HepG2 (cell line): ENCODE results near the gene LRRTM3. TPM values are rescaled to one million over a fixed set of nuclear protein-coding genes. Genes with fewer than 3 reads are reported as not detected.

Source experiments
- CENPT ChIP-seq: sonication (generic); formaldehyde crosslinking; IDR thresholded peaks from 2 replicates; pipeline ENCODE4 v1.8.0; 2022; ENCODE audit warnings: low read depth, mild to moderate bottlenecking, moderate library complexity, missing genetic modification reagents
- DR1 ChIP-seq: sonication (generic); formaldehyde crosslinking; IDR thresholded peaks from 2 replicates; pipeline ENCODE4 v1.8.0; 2021; ENCODE audit warnings: mild to moderate bottlenecking, missing genetic modification reagents, inconsistent platforms
- GABPB1 ChIP-seq: IDR thresholded peaks from 2 replicates; pipeline ENCODE4 v1.6.1; 2016; ENCODE audit warnings: mild to moderate bottlenecking, missing genetic modification reagents, moderate library complexity, missing compliant biosample characterization
- KAT8 ChIP-seq: IDR thresholded peaks from 2 replicates; pipeline ENCODE4 v1.6.1; 2016; ENCODE audit warnings: missing genetic modification reagents, missing compliant biosample characterization
- MIXL1 ChIP-seq: IDR thresholded peaks from 2 replicates; pipeline ENCODE4 v1.6.1; 2016
- NAIF1 ChIP-seq: sonication (generic); formaldehyde crosslinking; IDR thresholded peaks from 2 replicates; pipeline ENCODE4 v1.5.0; 2020; ENCODE audit warnings: mild to moderate bottlenecking, missing genetic modification reagents, borderline replicate concordance
- PAX8 ChIP-seq: sonication (generic); formaldehyde crosslinking; IDR thresholded peaks from 2 replicates; pipeline ENCODE4 v1.8.0; 2022; ENCODE audit warnings: mild to moderate bottlenecking, missing genetic modification reagents, borderline replicate concordance
- POLR2G ChIP-seq: fragments of 200-400 bp; formaldehyde crosslinking; IDR thresholded peaks from 2 replicates; pipeline ENCODE4 v1.6.1; 2018; ENCODE audit warnings: mild to moderate bottlenecking, low read depth, low read length, moderate library complexity
- RNF2 ChIP-seq: fragments of 450-650 bp; conservative IDR thresholded peaks from 2 replicates; pipeline ENCODE4 v1.6.1; 2016; ENCODE audit warnings: low read depth
- SCMH1 ChIP-seq: sonication (generic); formaldehyde crosslinking; IDR thresholded peaks from 2 replicates; pipeline ENCODE4 v1.9.0; 2021; ENCODE audit warnings: missing genetic modification reagents, mild to moderate bottlenecking, borderline replicate concordance
- THYN1 ChIP-seq: sonication (generic); formaldehyde crosslinking; IDR thresholded peaks from 2 replicates; pipeline ENCODE4 v1.8.1; 2023; ENCODE audit warnings: low read depth, mild to moderate bottlenecking, moderate library complexity, missing genetic modification reagents, borderline replicate concordance
- ZBTB3 ChIP-seq: sonication (generic); formaldehyde crosslinking; IDR thresholded peaks from 2 replicates; pipeline ENCODE4 v1.4.0; 2020; ENCODE audit warnings: low read depth, mild to moderate bottlenecking, moderate library complexity, missing genetic modification reagents, borderline replicate concordance
- ZBTB44 ChIP-seq: sonication (generic); formaldehyde crosslinking; IDR thresholded peaks from 2 replicates; pipeline ENCODE4 v1.4.0; 2020; ENCODE audit warnings: missing genetic modification reagents
- ZFP62 ChIP-seq: sonication (generic); formaldehyde crosslinking; IDR thresholded peaks from 2 replicates; pipeline ENCODE4 v1.4.0; 2020; ENCODE audit warnings: missing genetic modification reagents
- ZNF644 ChIP-seq: IDR thresholded peaks from 2 replicates; pipeline ENCODE4 v1.6.1; 2016; ENCODE audit warnings: low read depth
- ZNF75D ChIP-seq: sonication (generic); formaldehyde crosslinking; IDR thresholded peaks from 2 replicates; pipeline ENCODE4 v1.8.1; 2023; ENCODE audit warnings: missing genetic modification reagents, mild to moderate bottlenecking, borderline replicate concordance
- ZNF879 ChIP-seq: sonication (generic); formaldehyde crosslinking; IDR thresholded peaks from 2 replicates; pipeline ENCODE4 v1.8.1; 2023; ENCODE audit warnings: missing genetic modification reagents
- polyA plus RNA-seq, 8 experiments: library from polyadenylated mRNA; depleted of rRNA in 3 of 8; stranded (reverse) in 7 of 8; unstranded in 1 of 8; fragments of >200 nt; fragmentation: Illumina TruSeq in 4 of 8; extraction: Trizol in 4 of 8; gene quantifications; 2 replicates each; pipeline versions ENCODE4 v1.2.1 to v1.2.3, GENCODE V29; 2011 to 2016; ENCODE audit warnings: low read depth in 4 of 8, missing spikeins in 1 of 8, mixed read lengths in 1 of 8; ENCODE audit not compliant: insufficient read depth in 1 of 8
- total RNA-seq, 5 experiments: library from RNA; depleted of rRNA; stranded (reverse); fragments of >200 nt; fragmentation: Illumina TruSeq; extraction: Trizol; gene quantifications; 2 replicates each; pipeline ENCODE4 v1.2.3, GENCODE V29; 2016; ENCODE audit warnings: low read depth in 1 of 5
- TF ChIP-seq, protein P1 (sequence below): sonication (generic); formaldehyde crosslinking; IDR thresholded peaks from 2 replicates; pipeline ENCODE4 v1.5.1; 2020; ENCODE audit warnings: missing genetic modification reagents, mild to moderate bottlenecking, borderline replicate concordance
- TF ChIP-seq, protein P2 (sequence below): sonication (generic); formaldehyde crosslinking; IDR thresholded peaks from 2 replicates; pipeline ENCODE4 v1.8.1; 2023; ENCODE audit warnings: mild to moderate bottlenecking, inconsistent platforms, moderate library complexity, missing genetic modification reagents, borderline replicate concordance
- TF ChIP-seq, protein P3 (sequence below): sonication (generic); formaldehyde crosslinking; IDR thresholded peaks from 2 replicates; pipeline ENCODE4 v1.4.0; 2020; ENCODE audit warnings: missing genetic modification reagents, mild to moderate bottlenecking, borderline replicate concordance
- TF ChIP-seq, protein P4 (sequence below): sonication (generic); formaldehyde crosslinking; IDR thresholded peaks from 2 replicates; pipeline ENCODE4 v1.8.0; 2022; ENCODE audit warnings: mild to moderate bottlenecking, missing genetic modification reagents

Gene LRRTM3
- total and polyA plus RNA-seq, 2 of the 13 experiments (the other 11 are each of a cell fraction or from before 2014, with no cell fraction given) = not detected

DNA sequence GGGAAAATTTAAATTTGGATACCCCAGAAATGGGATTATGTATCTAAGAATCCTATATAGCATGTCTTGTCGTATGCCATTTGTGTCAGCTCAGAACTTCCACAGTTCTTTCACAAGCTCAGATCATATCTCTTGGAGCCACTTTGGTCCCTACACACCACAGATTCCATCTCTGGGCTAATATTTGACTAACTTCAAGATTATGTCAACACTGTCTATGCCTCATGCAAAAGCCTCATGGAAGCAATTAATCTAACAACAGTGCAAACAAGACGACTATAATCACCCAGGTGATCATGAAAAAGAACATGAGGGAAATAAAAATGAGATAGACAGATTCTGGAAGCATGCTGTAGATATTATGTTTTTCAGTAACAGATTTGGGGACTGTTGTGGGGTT lies 189.1 kb downstream of the LRRTM3 start (continued):
- TF ChIP-seq, protein P1, sequence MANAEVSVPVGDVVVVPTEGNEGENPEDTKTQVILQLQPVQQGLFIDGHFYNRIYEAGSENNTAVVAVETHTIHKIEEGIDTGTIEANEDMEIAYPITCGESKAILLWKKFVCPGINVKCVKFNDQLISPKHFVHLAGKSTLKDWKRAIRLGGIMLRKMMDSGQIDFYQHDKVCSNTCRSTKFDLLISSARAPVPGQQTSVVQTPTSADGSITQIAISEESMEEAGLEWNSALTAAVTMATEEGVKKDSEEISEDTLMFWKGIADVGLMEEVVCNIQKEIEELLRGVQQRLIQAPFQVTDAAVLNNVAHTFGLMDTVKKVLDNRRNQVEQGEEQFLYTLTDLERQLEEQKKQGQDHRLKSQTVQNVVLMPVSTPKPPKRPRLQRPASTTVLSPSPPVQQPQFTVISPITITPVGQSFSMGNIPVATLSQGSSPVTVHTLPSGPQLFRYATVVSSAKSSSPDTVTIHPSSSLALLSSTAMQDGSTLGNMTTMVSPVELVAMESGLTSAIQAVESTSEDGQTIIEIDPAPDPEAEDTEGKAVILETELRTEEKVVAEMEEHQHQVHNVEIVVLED (CRISPR knock-in tag) = no peak
- TF ChIP-seq MIXL1 (peak; percentile 69), DR1 (CRISPR knock-in tag) (no peak), POLR2G (no peak), PAX8 (no peak), ZNF75D (no peak), ZNF644 (peak; percentile 41; the same call in 1 of the 2 replicates), KAT8 (no peak), CENPT (CRISPR knock-in tag) (no peak), THYN1 (CRISPR knock-in tag) (no peak), RNF2 (no peak), SCMH1 (CRISPR knock-in tag) (no peak), ZNF879 (CRISPR knock-in tag) (no peak), ZFP62 (CRISPR knock-in tag) (no peak), NAIF1 (CRISPR knock-in tag) (no peak), GABPB1 (CRISPR knock-in tag) (no peak), ZBTB44 (CRISPR knock-in tag) (no peak), ZBTB3 (CRISPR knock-in tag) (no peak)
- TF ChIP-seq, protein P2, sequence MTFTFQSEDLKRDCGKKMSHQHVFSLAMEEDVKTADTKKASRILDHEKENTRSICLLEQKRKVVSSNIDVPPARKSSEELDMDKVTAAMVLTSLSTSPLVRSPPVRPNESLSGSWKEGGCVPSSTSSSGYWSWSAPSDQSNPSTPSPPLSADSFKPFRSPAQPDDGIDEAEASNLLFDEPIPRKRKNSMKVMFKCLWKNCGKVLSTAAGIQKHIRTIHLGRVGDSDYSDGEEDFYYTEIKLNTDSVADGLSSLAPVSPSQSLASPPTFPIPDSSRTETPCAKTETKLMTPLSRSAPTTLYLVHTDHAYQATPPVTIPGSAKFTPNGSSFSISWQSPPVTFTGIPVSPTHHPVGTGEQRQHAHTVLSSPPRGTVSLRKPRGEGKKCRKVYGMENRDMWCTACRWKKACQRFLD = no peak
- TF ChIP-seq, protein P3, sequence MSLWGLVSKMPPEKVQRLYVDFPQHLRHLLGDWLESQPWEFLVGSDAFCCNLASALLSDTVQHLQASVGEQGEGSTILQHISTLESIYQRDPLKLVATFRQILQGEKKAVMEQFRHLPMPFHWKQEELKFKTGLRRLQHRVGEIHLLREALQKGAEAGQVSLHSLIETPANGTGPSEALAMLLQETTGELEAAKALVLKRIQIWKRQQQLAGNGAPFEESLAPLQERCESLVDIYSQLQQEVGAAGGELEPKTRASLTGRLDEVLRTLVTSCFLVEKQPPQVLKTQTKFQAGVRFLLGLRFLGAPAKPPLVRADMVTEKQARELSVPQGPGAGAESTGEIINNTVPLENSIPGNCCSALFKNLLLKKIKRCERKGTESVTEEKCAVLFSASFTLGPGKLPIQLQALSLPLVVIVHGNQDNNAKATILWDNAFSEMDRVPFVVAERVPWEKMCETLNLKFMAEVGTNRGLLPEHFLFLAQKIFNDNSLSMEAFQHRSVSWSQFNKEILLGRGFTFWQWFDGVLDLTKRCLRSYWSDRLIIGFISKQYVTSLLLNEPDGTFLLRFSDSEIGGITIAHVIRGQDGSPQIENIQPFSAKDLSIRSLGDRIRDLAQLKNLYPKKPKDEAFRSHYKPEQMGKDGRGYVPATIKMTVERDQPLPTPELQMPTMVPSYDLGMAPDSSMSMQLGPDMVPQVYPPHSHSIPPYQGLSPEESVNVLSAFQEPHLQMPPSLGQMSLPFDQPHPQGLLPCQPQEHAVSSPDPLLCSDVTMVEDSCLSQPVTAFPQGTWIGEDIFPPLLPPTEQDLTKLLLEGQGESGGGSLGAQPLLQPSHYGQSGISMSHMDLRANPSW (CRISPR knock-in tag) = no peak
- TF ChIP-seq, protein P4, sequence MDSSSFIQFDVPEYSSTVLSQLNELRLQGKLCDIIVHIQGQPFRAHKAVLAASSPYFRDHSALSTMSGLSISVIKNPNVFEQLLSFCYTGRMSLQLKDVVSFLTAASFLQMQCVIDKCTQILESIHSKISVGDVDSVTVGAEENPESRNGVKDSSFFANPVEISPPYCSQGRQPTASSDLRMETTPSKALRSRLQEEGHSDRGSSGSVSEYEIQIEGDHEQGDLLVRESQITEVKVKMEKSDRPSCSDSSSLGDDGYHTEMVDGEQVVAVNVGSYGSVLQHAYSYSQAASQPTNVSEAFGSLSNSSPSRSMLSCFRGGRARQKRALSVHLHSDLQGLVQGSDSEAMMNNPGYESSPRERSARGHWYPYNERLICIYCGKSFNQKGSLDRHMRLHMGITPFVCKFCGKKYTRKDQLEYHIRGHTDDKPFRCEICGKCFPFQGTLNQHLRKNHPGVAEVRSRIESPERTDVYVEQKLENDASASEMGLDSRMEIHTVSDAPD (CRISPR knock-in tag) = no peak
